Pancreas (tissue), 10 donors: ENCODE measurements around the gene GLS. TPM values are rescaled to one million over a fixed set of nuclear protein-coding genes. Genes with fewer than 3 reads are reported as not detected.

Experiments used
- ATAC-seq, 4 donors: fragments of 200-7000 bp; cut with Tn5 transposase; one replicate each; pipeline versions ENCODE4 v1.8.0 to v1.9.1; 2020; ENCODE audit warnings: mild to moderate bottlenecking in 4 of 4, moderate library complexity in 4 of 4
- DNase-seq, 6 donors: peaks; one replicate each; pipeline ENCODE4 v3.0.0-alpha.2; 2020
- FAIRE-seq: peaks from 2 replicates; lab custom pipeline; 2012; peaks lifted over from hg19 to GRCh38; lab: Jason Lieb, UNC
- H3K27ac ChIP-seq, 4 donors: fragments of 200-600 bp; sonication (generic); 1 replicate in 3 of 4; 2 replicates in 1 of 4; pipeline versions ENCODE4 v1.5.0 to v1.8.0; 2020
- H3K27me3 ChIP-seq, 4 donors: fragments of 200-600 bp; one replicate each; pipeline ENCODE4 v1.8.0; 2021
- H3K36me3 ChIP-seq, 3 donors: fragments of 200-600 bp; sonication (generic) in 1 of 3; one replicate each; pipeline versions ENCODE4 v1.5.0 to v1.8.0; 2020 to 2021
- H3K4me1 ChIP-seq, 3 donors: fragments of 200-600 bp; one replicate each; pipeline ENCODE4 v1.8.0; 2021
- H3K4me3 ChIP-seq, 4 donors: fragments of 200-600 bp; sonication (generic) in 2 of 4; one replicate each; pipeline versions ENCODE4 v1.5.0 to v1.8.0; 2020 to 2021
- H3K9me3 ChIP-seq, 4 donors: fragments of 200-600 bp; one replicate each; pipeline ENCODE4 v1.8.0; 2021
- WGBS, 2 donors: extraction: QIAGEN DNeasy Blood & Tissue Kit; methylation state at CpG; one replicate each; pipeline ENCODE4 v1.1.7; 2013; 5-methylcytosine and 5-hydroxymethylcytosine counted together
- intact Hi-C, 3 donors: fragments of 100-400 bp; cut with DNase I; formaldehyde crosslinking; loops; one replicate each; pipeline versions ENCODE4 v1.11.1 to v1.14.2; 2022
- polyA plus RNA-seq, 2 donors: library from polyadenylated mRNA; stranded (reverse); fragments of 200-250 nt; gene quantifications; one replicate each; pipeline ENCODE4 v1.2.3, GENCODE V29; 2013
- total RNA-seq, 6 donors: library from RNA; stranded (reverse); fragmentation: NEBNext Ultra II Directional in 4 of 6; extraction: Animal tissue kit (Norgen Biotek cat#: 25700) in 4 of 6; gene quantifications; one replicate each; pipeline versions ENCODE4 v1.2.1 to v1.2.4, GENCODE V29; 2021 to 2023
- TF ChIP-seq, protein P1 (sequence below), 4 donors: fragments of 200-600 bp; sonication (generic) in 3 of 4; IDR thresholded peaks; one replicate each; pipeline versions ENCODE4 v1.5.0 to v1.8.0; 2021; ENCODE audit warnings: antibody characterized with exemption in 4 of 4
- donor health status: healthy with polysubstance abuse.
- donor health status: DM: no; HTN: no; CAD: no; lungs with moderate emphysema.
- donor health status: DM: no; HTN: no; CAD: no.
- donor health status: control.
- donor health status: control.
- donor health status: Bipolar disorder and iron deficiency.
- donor health status: DM: yes; HTN: yes; CAD: no.
- donor health status: DM: no; HTN: no; CAD: no.
- donor health status: DM: no; HTN: no; CAD: no.
- donor health status: DM: yes; HTN: yes; CAD: no.

GLS gene
- total and polyA plus RNA-seq, 8 donors, result 20.5 to 84.4 (median 51.6) TPM

DNA sequence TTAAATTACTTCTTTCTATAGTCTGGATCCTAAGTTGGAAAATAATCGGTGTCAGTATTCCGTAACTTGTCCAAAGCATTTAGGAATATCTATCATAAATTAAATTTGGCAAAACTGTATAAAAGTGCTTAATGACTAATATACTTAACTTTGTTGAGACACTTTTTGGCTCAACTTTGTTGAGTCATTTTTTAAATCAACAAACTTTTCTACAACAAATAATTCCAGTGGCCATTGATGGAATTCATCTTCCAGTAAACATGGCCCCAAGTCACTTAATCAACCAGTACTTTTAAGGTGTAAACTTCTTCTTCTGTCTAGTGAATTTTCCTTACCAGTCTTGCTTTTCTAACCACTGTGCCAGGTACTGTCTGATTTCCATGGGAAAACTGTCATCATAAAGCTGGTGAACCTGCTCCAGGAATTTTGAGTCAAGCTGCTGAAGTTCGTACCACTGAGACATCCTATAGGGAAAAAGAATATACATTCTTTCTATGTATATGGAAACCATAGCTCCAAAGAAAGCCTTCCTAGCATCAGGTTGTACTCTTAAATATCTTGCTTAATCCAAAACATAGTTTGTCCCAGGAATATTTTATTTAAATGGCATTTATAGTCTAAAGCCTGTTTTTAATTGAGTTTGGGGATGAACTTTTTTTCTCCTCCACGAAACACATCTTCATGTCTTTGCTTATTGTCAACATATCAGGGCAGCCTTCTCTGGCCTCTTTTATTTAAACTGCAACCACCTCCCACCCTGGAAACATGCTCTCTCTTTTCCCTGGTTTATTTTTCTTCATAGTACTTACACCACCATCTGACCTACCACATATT lies 129.1 kb downstream of the GLS start:
- FAIRE-seq (no peak), DNase-seq (no peak), ATAC-seq (no peak)
- intact Hi-C loops, result loop anchor here in 1 of 3 donors (10.0 kb wide), 1 partner anchor 155 kb away; no protein-coding TSS in a partner anchor
- no peaks in the 10 kb centered on the region for H3K27me3 ChIP-seq
- peaks cover 4 to 18% (median 6%) of the 10 kb centered on the region in 3 donors for H3K4me1 ChIP-seq
- TF ChIP-seq, protein P1, sequence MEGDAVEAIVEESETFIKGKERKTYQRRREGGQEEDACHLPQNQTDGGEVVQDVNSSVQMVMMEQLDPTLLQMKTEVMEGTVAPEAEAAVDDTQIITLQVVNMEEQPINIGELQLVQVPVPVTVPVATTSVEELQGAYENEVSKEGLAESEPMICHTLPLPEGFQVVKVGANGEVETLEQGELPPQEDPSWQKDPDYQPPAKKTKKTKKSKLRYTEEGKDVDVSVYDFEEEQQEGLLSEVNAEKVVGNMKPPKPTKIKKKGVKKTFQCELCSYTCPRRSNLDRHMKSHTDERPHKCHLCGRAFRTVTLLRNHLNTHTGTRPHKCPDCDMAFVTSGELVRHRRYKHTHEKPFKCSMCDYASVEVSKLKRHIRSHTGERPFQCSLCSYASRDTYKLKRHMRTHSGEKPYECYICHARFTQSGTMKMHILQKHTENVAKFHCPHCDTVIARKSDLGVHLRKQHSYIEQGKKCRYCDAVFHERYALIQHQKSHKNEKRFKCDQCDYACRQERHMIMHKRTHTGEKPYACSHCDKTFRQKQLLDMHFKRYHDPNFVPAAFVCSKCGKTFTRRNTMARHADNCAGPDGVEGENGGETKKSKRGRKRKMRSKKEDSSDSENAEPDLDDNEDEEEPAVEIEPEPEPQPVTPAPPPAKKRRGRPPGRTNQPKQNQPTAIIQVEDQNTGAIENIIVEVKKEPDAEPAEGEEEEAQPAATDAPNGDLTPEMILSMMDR (IDR thresholded peaks at IDR 0.05), result no peak
- H3K4me3 ChIP-seq, result no peak overlapping the region
- 83 to 90% methylated on average over 4 of the region's 4 CpGs for WGBS, 2 donors
- no peaks in the 10 kb centered on the region for H3K9me3 ChIP-seq
- H3K36me3 ChIP-seq, result peaks cover 0 to 25% (median 5%) of the 10 kb centered on the region in 3 donors
- no peak overlapping the region for H3K27ac ChIP-seq

DNA sequence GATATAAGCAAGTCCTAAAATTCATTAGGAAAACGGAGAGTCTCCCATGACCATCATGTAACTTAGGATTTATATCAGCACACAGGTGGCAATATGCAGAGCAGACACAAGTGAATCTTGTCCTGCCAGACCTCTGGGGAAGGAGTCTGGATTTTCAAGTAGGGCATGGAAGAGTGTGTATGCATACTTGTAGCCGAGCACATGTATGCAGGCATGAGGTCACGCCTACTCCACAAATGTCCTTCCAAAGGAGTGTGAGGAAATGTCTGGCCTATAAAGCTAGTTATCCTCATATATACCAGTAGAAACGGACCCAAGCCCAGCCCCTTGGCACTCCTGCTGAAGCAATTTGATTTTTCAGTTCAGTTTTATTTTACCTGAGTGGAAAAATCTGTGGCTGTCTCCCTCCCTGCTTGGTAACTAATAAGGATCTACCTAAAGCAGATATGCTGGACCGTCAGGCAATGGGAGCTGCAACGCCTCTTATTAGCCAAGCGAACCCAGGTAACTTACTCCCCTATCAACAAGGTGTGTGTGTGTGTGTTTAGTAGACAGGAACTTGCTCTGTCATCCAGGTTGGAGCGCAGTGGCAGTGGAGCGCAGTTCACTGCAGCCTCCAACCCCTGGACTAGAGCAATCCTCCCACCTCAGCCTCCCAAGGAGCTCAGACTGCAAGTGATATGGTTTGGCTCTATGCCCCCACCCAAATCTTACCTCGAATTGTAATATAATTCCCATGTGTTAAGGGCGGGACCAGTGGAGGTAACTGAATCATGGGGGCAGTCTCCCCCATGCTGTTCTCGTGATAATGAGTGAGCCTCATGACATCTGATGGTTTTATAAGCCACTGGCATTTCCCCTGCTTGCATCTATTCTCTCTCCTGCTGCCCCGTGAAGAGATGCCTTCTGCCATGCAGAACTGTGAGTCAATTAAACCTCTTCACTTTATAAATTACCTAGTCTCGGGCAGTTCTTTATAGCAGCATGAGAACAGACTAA lies 130.6 kb downstream of the GLS start:
- H3K36me3 ChIP-seq, result peaks cover 0 to 11% (median 4%) of the 10 kb centered on the region in 3 donors

DNA sequence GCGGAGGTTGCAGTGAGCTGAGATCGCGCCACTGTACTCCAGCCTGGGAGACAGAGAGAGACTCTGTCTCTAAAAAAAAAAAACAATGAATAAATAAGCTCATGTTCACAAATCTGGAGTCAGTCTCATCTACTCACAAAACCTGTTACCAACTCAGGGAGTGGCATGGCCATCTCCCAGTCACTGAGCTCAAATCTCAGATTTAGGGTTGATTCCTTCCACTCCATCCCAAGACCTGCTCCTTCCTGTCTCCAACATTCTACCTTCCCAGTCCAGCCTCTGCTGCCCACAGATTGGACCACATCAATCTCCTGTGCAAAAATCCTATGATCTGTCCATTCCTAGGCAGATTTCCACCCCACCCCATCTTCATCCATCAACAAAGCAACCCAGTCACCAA lies 131.7 kb downstream of the GLS start:
- TF ChIP-seq, protein P1 (IDR thresholded peaks at IDR 0.05), result no peak
- H3K27me3 ChIP-seq, result no peaks in the 10 kb centered on the region
- intact Hi-C loops, result loop anchor here in 1 of 3 donors (10.0 kb wide), 1 partner anchor 158 kb away; no protein-coding TSS in a partner anchor
- no peak for FAIRE-seq
- peaks cover 4 to 20% (median 6%) of the 10 kb centered on the region in 3 donors for H3K4me1 ChIP-seq
- no peak for ATAC-seq
- H3K9me3 ChIP-seq, result no peaks in the 10 kb centered on the region
- H3K36me3 ChIP-seq, result peaks cover 0 to under 1% (median 0%) of the 10 kb centered on the region in 3 donors
- DNase-seq, result no peak
- 78 to 100% methylated on average over 3 of the region's 3 CpGs for WGBS, 2 donors
- H3K27ac ChIP-seq, result no peak overlapping the region
- peak overlapping the region in 2 of 4 donors; percentile 91 to 94 for H3K4me3 ChIP-seq

More for the DNA sequence above, 130.6 kb downstream of the GLS start:
- DNase-seq (no peak), FAIRE-seq (no peak), ATAC-seq (no peak)
- intact Hi-C loops, result loop anchor here in 1 of 3 donors (10.0 kb wide), 1 partner anchor 156 kb away; no protein-coding TSS in a partner anchor
- Histone ChIP-seq H3K9me3 (no peaks in the 10 kb centered on the region), H3K4me3 (peak overlapping the region in 1 of 4 donors; percentile 91), H3K27me3 (no peaks in the 10 kb centered on the region), H3K4me1 (peaks cover 4 to 20% (median 6%) of the 10 kb centered on the region in 3 donors), H3K27ac (no peak overlapping the region)
- TF ChIP-seq, protein P1 (IDR thresholded peaks at IDR 0.05), result no peak
- 75 to 77% methylated on average over 14 of the region's 14 CpGs for WGBS, 2 donors

DNA sequence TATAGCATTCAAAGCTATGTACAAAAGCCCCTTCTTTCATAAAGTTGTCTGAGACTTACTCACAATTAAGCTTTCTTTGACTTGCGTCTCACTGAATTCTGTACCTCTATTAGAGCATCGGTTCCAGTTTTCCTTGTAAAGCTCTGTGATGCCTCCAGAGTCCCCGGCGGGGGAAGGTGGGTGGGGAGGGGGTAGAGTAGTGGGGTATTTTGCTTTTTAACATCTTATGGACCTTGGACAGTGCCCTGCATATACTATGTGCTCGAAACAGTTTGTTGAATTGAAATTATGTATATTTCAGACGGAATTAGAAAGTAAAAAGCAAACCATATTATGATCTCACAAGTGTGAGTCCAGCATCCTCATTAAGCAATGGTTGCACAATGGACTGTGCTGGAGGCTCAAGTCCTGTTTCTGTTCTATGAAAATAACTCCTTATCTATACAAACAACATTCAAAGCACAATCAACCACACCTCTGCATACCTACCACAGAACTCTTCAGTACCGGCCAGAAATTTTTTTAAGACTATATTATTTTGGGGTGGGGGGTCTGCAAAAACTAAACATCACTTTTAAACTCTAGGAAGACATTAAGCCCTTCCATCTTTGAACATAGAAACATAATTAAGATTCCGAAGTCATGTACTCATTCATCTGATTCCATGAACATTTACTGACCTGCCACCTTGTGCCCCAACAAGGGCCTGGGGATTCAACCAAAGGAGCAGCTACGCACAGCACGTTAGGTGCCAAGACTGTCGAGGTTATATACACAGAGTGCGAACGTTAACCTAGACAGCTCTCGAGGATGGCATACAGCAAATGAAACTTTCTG lies 132.4 kb downstream of the GLS start:
- intact Hi-C loops, result loop anchor here in 1 of 3 donors (10.0 kb wide), 1 partner anchor 158 kb away; no protein-coding TSS in a partner anchor
- 14 to 20% methylated on average over 14 of the region's 14 CpGs for WGBS, 2 donors
- FAIRE-seq, result no peak

More for the DNA sequence above, 132.4 kb downstream of the GLS start:
- DNase-seq (no peak), ATAC-seq (peak; percentile 20 to 29 (median 24))
- Histone ChIP-seq H3K4me1 (peaks cover 4 to 20% (median 6%) of the 10 kb centered on the region in 3 donors), H3K9me3 (no peaks in the 10 kb centered on the region), H3K27ac (peak overlapping the region; percentile 63 to 95 (median 90)), H3K27me3 (no peaks in the 10 kb centered on the region), H3K4me3 (peak overlapping the region; percentile 85 to 94 (median 88)), H3K36me3 (no peaks in the 10 kb centered on the region)
- TF ChIP-seq, protein P1 (IDR thresholded peaks at IDR 0.05), result no peak
